DND-41 (cell line): Measurements from ENCODE around the gene MCAT.

Experiments
- CTCF ChIP-seq: IDR thresholded peaks from 2 replicates; pipeline ENCODE4 v1.5.1; 2012; ENCODE audit warnings: borderline replicate concordance, low read length, moderate library complexity, mild to moderate bottlenecking; ENCODE audit not compliant: poor library complexity, severe bottlenecking; ENCODE audit errors: extremely low read depth
- EZH2 ChIP-seq: IDR thresholded peaks from 3 replicates; pipeline ENCODE4 v1.6.1; 2012; ENCODE audit warnings: borderline replicate concordance, low read depth, mild to moderate bottlenecking, moderate library complexity, low read length, inconsistent platforms; ENCODE audit not compliant: severe bottlenecking

GRCh38 chr22:43090130-43090789 lies 52.9 kb downstream of the MCAT start:
- TF ChIP-seq CTCF (peak; percentile 70), EZH2 (no peak)
